RWPE1 (cell line): ENCODE data around the gene TAB3.

ENCODE experiments used
- CTCF ChIA-PET: fragments of 350-600 bp; sonication (Branson Sonifier 250); formaldehyde crosslinking; extraction: SDS; loops from one replicate; lab custom pipeline; 2021; lab: Yijun Ruan, JAX
- POLR2A ChIA-PET: fragments of 400-600 bp; formaldehyde crosslinking; extraction: SDS; loops from one replicate; lab custom pipeline; 2020; ENCODE audit warnings: antibody characterized with exemption; ENCODE audit not compliant: low non-redundant PET; lab: Yijun Ruan, JAX
- DNase-seq: peaks from one replicate; pipeline ENCODE4 v3.0.0; 2012; ENCODE audit warnings: low spot score
- H3K27ac ChIP-seq: fragments of 450-650 bp; 2 replicates; pipeline ENCODE4 v1.5.1; 2017
- CTCF ChIP-seq: fragments of 450-650 bp; conservative IDR thresholded peaks from 2 replicates; pipeline ENCODE4 v1.5.1; 2017; ENCODE audit warnings: low read depth, mild to moderate bottlenecking

The TAB3 gene

GRCh38 chrX:30865612-30866011 lies 23.4 kb downstream of the TAB3 start:
- ChIA-PET POLR2A (no interaction called here), CTCF (no interaction called here)
- no peak for TF ChIP-seq CTCF
- no peak overlapping the region for H3K27ac ChIP-seq
- no peak for DNase-seq

GRCh38 chrX:30865015-30865414 lies 24.0 kb downstream of the TAB3 start:
- H3K27ac ChIP-seq = no peak overlapping the region
- CTCF ChIA-PET = no interaction called here
- POLR2A ChIA-PET = no interaction called here
- no peak for TF ChIP-seq CTCF
- DNase-seq = no peak

GRCh38 chrX:30864383-30864785 lies 24.7 kb downstream of the TAB3 start:
- POLR2A ChIA-PET = no interaction called here
- no peak for DNase-seq
- CTCF ChIA-PET = no interaction called here

GRCh38 chrX:30863974-30864373 lies 25.1 kb downstream of the TAB3 start:
- TF ChIP-seq CTCF = no peak
- CTCF ChIA-PET = no interaction called here
- no peak overlapping the region for H3K27ac ChIP-seq
- POLR2A ChIA-PET = no interaction called here
- no peak for DNase-seq

More at GRCh38 chrX:30864383-30864785, 24.7 kb downstream of the TAB3 start:
- H3K27ac ChIP-seq = no peak overlapping the region
- no peak for TF ChIP-seq CTCF

GRCh38 chrX:30858098-30858497 lies 31.0 kb downstream of the TAB3 start:
- ChIA-PET POLR2A (no interaction called here), CTCF (no interaction called here)
- no peak for DNase-seq
- no peak overlapping the region for H3K27ac ChIP-seq
- no peak for TF ChIP-seq CTCF

GRCh38 chrX:30851449-30851848 lies 37.6 kb downstream of the TAB3 start:
- ChIA-PET CTCF (no interaction called here), POLR2A (no interaction called here)
- H3K27ac ChIP-seq = no peak overlapping the region
- no peak for DNase-seq
- no peak for TF ChIP-seq CTCF

- CTCF ChIA-PET = no interaction called here
- POLR2A ChIA-PET = no interaction called here
- no peak overlapping the region for H3K27ac ChIP-seq
- TF ChIP-seq CTCF = no peak
- no peak for DNase-seq
These were observed 53.7 kb downstream of the TAB3 start for GRCh38 chrX:30835373-30835772.
